HepG2 (cell line): ENCODE results near the gene PPP1R12C. TPM values are rescaled to one million over a fixed set of nuclear protein-coding genes. Genes with fewer than 3 reads are reported as not detected.

Source experiments
- SP4 ChIP-seq: sonication (generic); formaldehyde crosslinking; IDR thresholded peaks from 2 replicates; pipeline ENCODE4 v1.8.1; 2023; ENCODE audit warnings: mild to moderate bottlenecking, missing genetic modification reagents
- ZBTB10 ChIP-seq: sonication (generic); formaldehyde crosslinking; IDR thresholded peaks from 2 replicates; pipeline ENCODE4 v1.4.0; 2020; ENCODE audit warnings: missing genetic modification reagents, borderline replicate concordance
- ZBTB40 ChIP-seq, 2 experiments: fragments of 450-650 bp in 1 of 2; sonication (generic) in 1 of 2; formaldehyde crosslinking in 1 of 2; IDR thresholded peaks; 2 replicates each; pipeline versions ENCODE4 v1.6.1 to v1.8.0; 2016 to 2022; ENCODE audit warnings: antibody characterized with exemption in 1 of 2, mild to moderate bottlenecking in 1 of 2, missing genetic modification reagents in 1 of 2
- ZEB1 ChIP-seq: IDR thresholded peaks from 2 replicates; pipeline ENCODE4 v1.6.1; 2012; ENCODE audit warnings: mild to moderate bottlenecking, low read depth, inconsistent platforms; ENCODE audit not compliant: insufficient replicate concordance
- ZFY ChIP-seq: sonication (generic); formaldehyde crosslinking; IDR thresholded peaks from 2 replicates; pipeline ENCODE4 v1.4.0; 2020; ENCODE audit warnings: missing genetic modification reagents
- ZNF678 ChIP-seq: sonication (generic); formaldehyde crosslinking; IDR thresholded peaks from 2 replicates; pipeline ENCODE4 v1.4.0; 2020; ENCODE audit warnings: mild to moderate bottlenecking, missing genetic modification reagents
- polyA plus RNA-seq, 8 experiments: library from polyadenylated mRNA; depleted of rRNA in 3 of 8; stranded (reverse) in 7 of 8; unstranded in 1 of 8; fragments of >200 nt; fragmentation: Illumina TruSeq in 4 of 8; extraction: Trizol in 4 of 8; gene quantifications; 2 replicates each; pipeline versions ENCODE4 v1.2.1 to v1.2.3, GENCODE V29; 2011 to 2016; ENCODE audit warnings: low read depth in 4 of 8, missing spikeins in 1 of 8, mixed read lengths in 1 of 8; ENCODE audit not compliant: insufficient read depth in 1 of 8
- total RNA-seq, 5 experiments: library from RNA; depleted of rRNA; stranded (reverse); fragments of >200 nt; fragmentation: Illumina TruSeq; extraction: Trizol; gene quantifications; 2 replicates each; pipeline ENCODE4 v1.2.3, GENCODE V29; 2016; ENCODE audit warnings: low read depth in 1 of 5
- TF ChIP-seq, protein P1 (sequence below): IDR thresholded peaks from 2 replicates; pipeline ENCODE4 v1.4.0; 2020; ENCODE audit warnings: mild to moderate bottlenecking, missing genetic modification reagents
- TF ChIP-seq, protein P2 (sequence below): sonication (generic); formaldehyde crosslinking; IDR thresholded peaks from 2 replicates; pipeline ENCODE4 v1.5.0; 2020; ENCODE audit warnings: missing genetic modification reagents
- TF ChIP-seq, protein P3 (sequence below): IDR thresholded peaks from 2 replicates; pipeline ENCODE4 v1.6.1; 2016

The PPP1R12C gene
- total and polyA plus RNA-seq, 2 of the 13 experiments (the other 11 are each of a cell fraction or from before 2014, with no cell fraction given): 29.7 to 30.3 TPM

GRCh38 chr19:55156202-55157063 is 39.0 kb upstream of the PPP1R12C start (continued):
- TF ChIP-seq, protein P1, sequence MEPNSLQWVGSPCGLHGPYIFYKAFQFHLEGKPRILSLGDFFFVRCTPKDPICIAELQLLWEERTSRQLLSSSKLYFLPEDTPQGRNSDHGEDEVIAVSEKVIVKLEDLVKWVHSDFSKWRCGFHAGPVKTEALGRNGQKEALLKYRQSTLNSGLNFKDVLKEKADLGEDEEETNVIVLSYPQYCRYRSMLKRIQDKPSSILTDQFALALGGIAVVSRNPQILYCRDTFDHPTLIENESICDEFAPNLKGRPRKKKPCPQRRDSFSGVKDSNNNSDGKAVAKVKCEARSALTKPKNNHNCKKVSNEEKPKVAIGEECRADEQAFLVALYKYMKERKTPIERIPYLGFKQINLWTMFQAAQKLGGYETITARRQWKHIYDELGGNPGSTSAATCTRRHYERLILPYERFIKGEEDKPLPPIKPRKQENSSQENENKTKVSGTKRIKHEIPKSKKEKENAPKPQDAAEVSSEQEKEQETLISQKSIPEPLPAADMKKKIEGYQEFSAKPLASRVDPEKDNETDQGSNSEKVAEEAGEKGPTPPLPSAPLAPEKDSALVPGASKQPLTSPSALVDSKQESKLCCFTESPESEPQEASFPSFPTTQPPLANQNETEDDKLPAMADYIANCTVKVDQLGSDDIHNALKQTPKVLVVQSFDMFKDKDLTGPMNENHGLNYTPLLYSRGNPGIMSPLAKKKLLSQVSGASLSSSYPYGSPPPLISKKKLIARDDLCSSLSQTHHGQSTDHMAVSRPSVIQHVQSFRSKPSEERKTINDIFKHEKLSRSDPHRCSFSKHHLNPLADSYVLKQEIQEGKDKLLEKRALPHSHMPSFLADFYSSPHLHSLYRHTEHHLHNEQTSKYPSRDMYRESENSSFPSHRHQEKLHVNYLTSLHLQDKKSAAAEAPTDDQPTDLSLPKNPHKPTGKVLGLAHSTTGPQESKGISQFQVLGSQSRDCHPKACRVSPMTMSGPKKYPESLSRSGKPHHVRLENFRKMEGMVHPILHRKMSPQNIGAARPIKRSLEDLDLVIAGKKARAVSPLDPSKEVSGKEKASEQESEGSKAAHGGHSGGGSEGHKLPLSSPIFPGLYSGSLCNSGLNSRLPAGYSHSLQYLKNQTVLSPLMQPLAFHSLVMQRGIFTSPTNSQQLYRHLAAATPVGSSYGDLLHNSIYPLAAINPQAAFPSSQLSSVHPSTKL (CRISPR knock-in tag): no peak
- no peak for TF ChIP-seq ZBTB10 (CRISPR knock-in tag)
- TF ChIP-seq ZFY (CRISPR knock-in tag): 0 out of 2 replicates have a peak, but pooled peaks have one; percentile 33
- no peak for TF ChIP-seq ZBTB40 (IDR thresholded peaks at IDR 0.05)
- TF ChIP-seq ZBTB40 (CRISPR knock-in tag; IDR thresholded peaks at IDR 0.05): no peak
- TF ChIP-seq, protein P2, sequence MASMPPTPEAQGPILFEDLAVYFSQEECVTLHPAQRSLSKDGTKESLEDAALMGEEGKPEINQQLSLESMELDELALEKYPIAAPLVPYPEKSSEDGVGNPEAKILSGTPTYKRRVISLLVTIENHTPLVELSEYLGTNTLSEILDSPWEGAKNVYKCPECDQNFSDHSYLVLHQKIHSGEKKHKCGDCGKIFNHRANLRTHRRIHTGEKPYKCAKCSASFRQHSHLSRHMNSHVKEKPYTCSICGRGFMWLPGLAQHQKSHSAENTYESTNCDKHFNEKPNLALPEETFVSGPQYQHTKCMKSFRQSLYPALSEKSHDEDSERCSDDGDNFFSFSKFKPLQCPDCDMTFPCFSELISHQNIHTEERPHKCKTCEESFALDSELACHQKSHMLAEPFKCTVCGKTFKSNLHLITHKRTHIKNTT: no peak
- TF ChIP-seq, protein P3, sequence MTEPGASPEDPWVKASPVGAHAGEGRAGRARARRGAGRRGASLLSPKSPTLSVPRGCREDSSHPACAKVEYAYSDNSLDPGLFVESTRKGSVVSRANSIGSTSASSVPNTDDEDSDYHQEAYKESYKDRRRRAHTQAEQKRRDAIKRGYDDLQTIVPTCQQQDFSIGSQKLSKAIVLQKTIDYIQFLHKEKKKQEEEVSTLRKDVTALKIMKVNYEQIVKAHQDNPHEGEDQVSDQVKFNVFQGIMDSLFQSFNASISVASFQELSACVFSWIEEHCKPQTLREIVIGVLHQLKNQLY (CRISPR knock-in tag): no peak
- peak; percentile 57; the same call in 1 of the 2 replicates for TF ChIP-seq SP4 (CRISPR knock-in tag)
- TF ChIP-seq ZNF678: no peak
- peak; percentile 26 for TF ChIP-seq ZEB1
